HG02840 (cell line): Measurements from ENCODE around the gene NACA.
"Not testable (repeated sequence)": the region's sequence is repeated elsewhere in the genome, so short reads cannot be mapped to it uniquely, and the experiment has no call there.

Experiments used
- ATAC-seq: cut with Tn5 transposase; IDR thresholded peaks from one replicate; pipeline ENCODE4 v1.9.1; 2021; ENCODE audit warnings: mild to moderate bottlenecking, moderate library complexity, moderate number of reproducible peaks; ENCODE audit not compliant: unreplicated experiment, low FRiP score

NACA gene

GRCh38 chr12:56725723-56726102 lies 614 bp upstream of the NACA start:
- ATAC-seq, result no peak

GRCh38 chr12:56724701-56724971 lies 463 bp downstream of the NACA start:
- ATAC-seq, result no peak

GRCh38 chr12:56723889-56724700 lies 1.0 kb downstream of the NACA start:
- ATAC-seq, result no peak

- no peak for ATAC-seq
These were observed 1.7 kb downstream of the NACA start for GRCh38 chr12:56723352-56723751.

GRCh38 chr12:56722832-56723231 lies 2.3 kb downstream of the NACA start:
- ATAC-seq, result no peak

- no peak for ATAC-seq
These were observed 3.4 kb downstream of the NACA start for GRCh38 chr12:56721721-56722120.

- ATAC-seq, result no peak
These were observed 3.9 kb downstream of the NACA start for GRCh38 chr12:56721216-56721615.

GRCh38 chr12:56720731-56721151 lies 4.4 kb downstream of the NACA start:
- ATAC-seq, result no peak

GRCh38 chr12:56719056-56719455 lies 6.0 kb downstream of the NACA start:
- ATAC-seq, result no peak

GRCh38 chr12:56718636-56719035 lies 6.5 kb downstream of the NACA start:
- ATAC-seq, result no peak

GRCh38 chr12:56718149-56718548 lies 7.0 kb downstream of the NACA start:
- ATAC-seq, result no peak

- no peak for ATAC-seq
These were observed 7.9 kb downstream of the NACA start for GRCh38 chr12:56716933-56717880.

GRCh38 chr12:56716458-56716857 lies 8.6 kb downstream of the NACA start:
- no peak for ATAC-seq

GRCh38 chr12:56715798-56716197 lies 9.3 kb downstream of the NACA start:
- ATAC-seq, result no peak

- ATAC-seq, result no peak
These were observed 10.6 kb downstream of the NACA start for GRCh38 chr12:56714431-56714929.

- no peak for ATAC-seq
These were observed 11.8 kb downstream of the NACA start for GRCh38 chr12:56713345-56713744.

- no peak for ATAC-seq
These were observed 15.2 kb downstream of the NACA start for GRCh38 chr12:56709759-56710376.

- not testable (repeated sequence) for ATAC-seq
These were observed 20.6 kb downstream of the NACA start for GRCh38 chr12:56704522-56704921.

- no peak for ATAC-seq
These were observed 26.0 kb downstream of the NACA start for GRCh38 chr12:56699020-56699661.

- no peak for ATAC-seq
These were observed 29.6 kb downstream of the NACA start for GRCh38 chr12:56695327-56696101.
